ENCODE data around the gene PLEK2. TPM values are rescaled to one million over a fixed set of nuclear protein-coding genes. Genes with fewer than 3 reads are reported as not detected.

The PLEK2 gene
- polyA plus RNA-seq, 4 donors: 33.9 to 88.3 (median 67.1) TPM

- no peaks in the 10 kb centered on the region for H3K36me3 ChIP-seq (ENCODE audit: control insufficient read depth in 3 of 3, insufficient read depth in 2 of 3, low read depth in 1 of 3, low read length in 3 of 3)
- H3K4me3 ChIP-seq (ENCODE audit: low read depth in 1 of 3, low read length in 3 of 3): no peak overlapping the region
- WGBS, 3 donors: 75 to 88% (median 81%) methylated on average over 4 of the region's 4 CpGs
- H3K27ac ChIP-seq (ENCODE audit: low read depth in 1 of 3, low read length in 2 of 3): no peak overlapping the region
- H3K4me1 ChIP-seq (ENCODE audit: control insufficient read depth in 3 of 3, insufficient read depth in 2 of 3, low read depth in 1 of 3, low read length in 2 of 3): peaks cover 0 to 28% (median 1%) of the 10 kb centered on the region in 3 donors
- DNase-seq: no peak
- peaks cover 0 to 4% (median 0%) of the 10 kb centered on the region in 3 donors for H3K27me3 ChIP-seq (ENCODE audit: control insufficient read depth in 3 of 3, insufficient read depth in 3 of 3, low read length in 3 of 3)
- H3K9me3 ChIP-seq (ENCODE audit: control insufficient read depth in 2 of 2, insufficient read depth in 1 of 2, low read depth in 1 of 2, low read length in 1 of 2): no peaks in the 10 kb centered on the region
- FAIRE-seq: no peak
These were observed 13.6 kb upstream of the PLEK2 start for GRCh38 chr14:67425608-67426007.

DNA sequence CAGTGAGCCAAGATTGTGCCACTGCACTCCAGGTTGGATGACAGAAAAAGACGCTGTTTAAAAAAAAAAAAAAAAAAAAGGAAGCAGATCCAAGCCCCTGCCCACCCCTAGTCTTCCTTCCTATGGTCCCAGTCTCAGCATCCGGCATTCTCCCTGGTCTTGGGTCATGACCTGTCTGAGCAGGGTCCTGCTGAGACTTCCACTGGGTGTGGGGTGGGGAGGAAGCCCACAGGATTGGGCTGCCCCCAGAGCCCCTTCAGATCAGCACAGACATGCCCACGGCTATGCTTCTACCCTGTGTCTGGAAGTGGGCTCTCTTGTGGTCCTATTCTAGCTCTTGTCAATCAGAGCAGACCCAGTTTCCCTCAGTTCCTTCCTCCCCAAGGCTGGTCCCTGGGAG, 12.6 kb upstream of the PLEK2 start:
- WGBS, 3 donors: 64 to 81% (median 71%) methylated on average over 3 of the region's 3 CpGs
- no peaks in the 10 kb centered on the region for H3K9me3 ChIP-seq (ENCODE audit: control insufficient read depth in 2 of 2, insufficient read depth in 1 of 2, low read depth in 1 of 2, low read length in 1 of 2)
- H3K27ac ChIP-seq (ENCODE audit: low read depth in 1 of 3, low read length in 2 of 3): no peak overlapping the region
- H3K36me3 ChIP-seq (ENCODE audit: control insufficient read depth in 3 of 3, insufficient read depth in 2 of 3, low read depth in 1 of 3, low read length in 3 of 3): no peaks in the 10 kb centered on the region
- DNase-seq (no peak), FAIRE-seq (no peak)
- H3K4me1 ChIP-seq (ENCODE audit: control insufficient read depth in 3 of 3, insufficient read depth in 2 of 3, low read depth in 1 of 3, low read length in 2 of 3): peaks cover 0 to 27% (median 0%) of the 10 kb centered on the region in 3 donors
- H3K27me3 ChIP-seq (ENCODE audit: control insufficient read depth in 3 of 3, insufficient read depth in 3 of 3, low read length in 3 of 3): peaks cover 0 to 4% (median 0%) of the 10 kb centered on the region in 3 donors
- H3K4me3 ChIP-seq (ENCODE audit: low read depth in 1 of 3, low read length in 3 of 3): no peak overlapping the region

DNA sequence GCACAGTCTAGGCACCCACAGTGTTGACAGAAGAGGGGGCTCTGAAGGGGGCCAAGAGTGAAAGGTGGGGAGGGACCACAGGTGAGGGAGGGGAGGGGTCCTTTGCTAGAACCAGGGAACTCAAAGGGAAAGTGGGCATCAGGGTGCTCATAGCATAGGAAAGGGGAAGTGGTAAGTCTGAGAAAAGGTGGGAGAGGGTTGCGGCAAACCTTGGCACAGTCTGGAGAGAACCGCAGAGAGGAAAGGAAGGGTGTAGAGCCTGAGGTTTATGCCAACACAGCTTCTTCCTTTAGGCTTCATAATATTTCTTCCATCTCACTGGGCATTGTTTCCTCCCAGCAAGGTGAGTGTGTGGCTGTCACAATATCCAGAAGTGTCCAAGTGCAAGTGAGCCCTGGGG, 11.5 kb upstream of the PLEK2 start:
- no peak for DNase-seq

DNA sequence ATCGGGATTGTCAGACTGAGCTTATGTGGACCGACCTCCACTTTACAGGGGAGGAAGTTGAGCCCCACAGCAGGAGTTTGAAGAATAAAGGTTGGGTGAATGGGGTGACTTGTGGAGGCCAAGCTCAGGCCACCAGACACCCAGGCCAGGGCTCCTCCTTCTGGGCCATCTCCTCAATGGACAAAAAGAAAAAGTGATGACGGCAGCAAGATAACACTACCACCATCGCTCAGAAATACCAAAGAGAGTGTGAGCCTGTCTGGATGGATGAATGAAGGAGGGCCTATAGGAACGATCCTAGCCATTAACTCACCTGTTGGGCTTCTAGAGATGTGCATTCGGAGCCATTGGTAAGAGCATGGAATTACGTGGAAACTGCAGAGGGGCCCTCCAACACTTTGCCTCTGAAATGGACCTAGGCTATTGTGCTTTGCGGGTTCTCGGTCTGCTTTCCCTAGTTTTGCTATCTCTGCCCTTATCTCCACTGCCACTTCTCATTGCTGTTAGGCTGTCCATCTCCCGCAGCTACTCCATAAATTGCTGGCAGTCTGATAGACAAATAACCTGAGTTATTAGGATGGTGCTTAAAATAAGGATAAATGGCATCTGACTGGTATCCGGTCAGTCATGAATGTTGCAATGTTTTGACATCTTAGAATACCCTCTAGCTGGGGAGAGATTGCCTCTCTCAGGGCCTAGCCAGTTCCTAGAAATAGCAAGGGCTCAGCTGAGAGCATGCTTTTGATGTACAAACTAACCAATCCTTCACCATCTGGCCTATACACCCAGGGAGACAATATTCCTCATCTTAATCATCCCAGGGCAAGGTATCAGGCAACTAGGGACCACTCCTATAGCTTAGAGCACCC, 9.6 kb upstream of the PLEK2 start:
- FAIRE-seq: no peak
- H3K9me3 ChIP-seq (ENCODE audit: control insufficient read depth in 2 of 2, insufficient read depth in 1 of 2, low read depth in 1 of 2, low read length in 1 of 2): no peaks in the 10 kb centered on the region
- DNase-seq: no peak
- no peak overlapping the region for H3K4me3 ChIP-seq (ENCODE audit: low read depth in 1 of 3, low read length in 3 of 3)
- 92 to 93% (median 93%) methylated on average over 11 of the region's 11 CpGs for WGBS, 3 donors
- no peaks in the 10 kb centered on the region for H3K36me3 ChIP-seq (ENCODE audit: control insufficient read depth in 3 of 3, insufficient read depth in 2 of 3, low read depth in 1 of 3, low read length in 3 of 3)
- no peak overlapping the region for H3K27ac ChIP-seq (ENCODE audit: low read depth in 1 of 3, low read length in 2 of 3)
- peaks cover 0 to 4% (median 0%) of the 10 kb centered on the region in 3 donors for H3K27me3 ChIP-seq (ENCODE audit: control insufficient read depth in 3 of 3, insufficient read depth in 3 of 3, low read length in 3 of 3)
- peaks cover 0 to 10% (median 0%) of the 10 kb centered on the region in 3 donors for H3K4me1 ChIP-seq (ENCODE audit: control insufficient read depth in 3 of 3, insufficient read depth in 2 of 3, low read depth in 1 of 3, low read length in 2 of 3)

More for the DNA sequence above, 11.5 kb upstream of the PLEK2 start:
- no peak for FAIRE-seq
- no peaks in the 10 kb centered on the region for H3K9me3 ChIP-seq (ENCODE audit: control insufficient read depth in 2 of 2, insufficient read depth in 1 of 2, low read depth in 1 of 2, low read length in 1 of 2)
- H3K4me1 ChIP-seq (ENCODE audit: control insufficient read depth in 3 of 3, insufficient read depth in 2 of 3, low read depth in 1 of 3, low read length in 2 of 3): peaks cover 0 to 22% (median 0%) of the 10 kb centered on the region in 3 donors
- WGBS, 3 donors: 69 to 92% (median 88%) methylated on average over 2 of the region's 2 CpGs
- H3K27me3 ChIP-seq (ENCODE audit: control insufficient read depth in 3 of 3, insufficient read depth in 3 of 3, low read length in 3 of 3): peaks cover 0 to 4% (median 0%) of the 10 kb centered on the region in 3 donors
- H3K36me3 ChIP-seq (ENCODE audit: control insufficient read depth in 3 of 3, insufficient read depth in 2 of 3, low read depth in 1 of 3, low read length in 3 of 3): no peaks in the 10 kb centered on the region
- no peak overlapping the region for H3K27ac ChIP-seq (ENCODE audit: low read depth in 1 of 3, low read length in 2 of 3)
- H3K4me3 ChIP-seq (ENCODE audit: low read depth in 1 of 3, low read length in 3 of 3): no peak overlapping the region

GRCh38 chr14:67420102-67420739, 8.3 kb upstream of the PLEK2 start:
- Histone ChIP-seq H3K4me3 (ENCODE audit: low read depth in 1 of 3, low read length in 3 of 3) (no peak overlapping the region), H3K27ac (ENCODE audit: low read depth in 1 of 3, low read length in 2 of 3) (peak overlapping the region in 2 of 3 donors; percentile 28 to 30), H3K36me3 (ENCODE audit: control insufficient read depth in 3 of 3, insufficient read depth in 2 of 3, low read depth in 1 of 3, low read length in 3 of 3) (no peaks in the 10 kb centered on the region), H3K9me3 (ENCODE audit: control insufficient read depth in 2 of 2, insufficient read depth in 1 of 2, low read depth in 1 of 2, low read length in 1 of 2) (no peaks in the 10 kb centered on the region), H3K4me1 (ENCODE audit: control insufficient read depth in 3 of 3, insufficient read depth in 2 of 3, low read depth in 1 of 3, low read length in 2 of 3) (peaks cover 0 to 18% (median 0%) of the 10 kb centered on the region in 3 donors), H3K27me3 (ENCODE audit: control insufficient read depth in 3 of 3, insufficient read depth in 3 of 3, low read length in 3 of 3) (peaks cover 0 to 2% (median 0%) of the 10 kb centered on the region in 3 donors)
- DNase-seq: peak in 1 of 2 donors; percentile 62
- no peak for FAIRE-seq
- 57 to 67% (median 63%) methylated on average over 12 of the region's 12 CpGs for WGBS, 3 donors

- H3K27ac ChIP-seq (ENCODE audit: low read depth in 1 of 3, low read length in 2 of 3): peak overlapping the region in 2 of 3 donors; percentile 52 to 65
These were observed 6.6 kb upstream of the PLEK2 start for GRCh38 chr14:67418401-67419191.

DNA sequence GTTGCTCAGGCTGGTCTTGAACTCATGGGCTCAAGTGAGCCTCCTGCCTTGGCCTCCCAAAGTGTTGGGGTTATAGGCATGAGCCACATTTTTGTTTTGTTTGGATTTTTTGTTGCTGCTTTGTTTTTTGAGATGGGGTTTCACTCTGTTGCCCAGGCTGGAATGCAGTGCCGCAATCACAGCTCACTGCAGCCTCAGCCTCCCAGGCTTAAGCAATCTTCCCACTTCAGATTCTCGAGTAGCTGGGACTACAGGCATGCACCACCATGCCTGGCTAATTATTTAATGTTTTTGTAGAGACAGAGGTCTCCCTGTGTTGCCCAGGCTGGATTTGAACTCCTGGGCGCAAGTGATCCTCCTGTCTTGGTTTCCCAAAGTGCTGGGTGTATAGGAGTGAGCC, 5.7 kb upstream of the PLEK2 start:
- FAIRE-seq (no peak), DNase-seq (no peak)
- H3K4me3 ChIP-seq (ENCODE audit: low read depth in 1 of 3, low read length in 3 of 3): no peak overlapping the region
- peaks cover 0 to 18% (median 0%) of the 10 kb centered on the region in 3 donors for H3K4me1 ChIP-seq (ENCODE audit: control insufficient read depth in 3 of 3, insufficient read depth in 2 of 3, low read depth in 1 of 3, low read length in 2 of 3)
- H3K36me3 ChIP-seq (ENCODE audit: control insufficient read depth in 3 of 3, insufficient read depth in 2 of 3, low read depth in 1 of 3, low read length in 3 of 3): no peaks in the 10 kb centered on the region
- H3K9me3 ChIP-seq (ENCODE audit: control insufficient read depth in 2 of 2, insufficient read depth in 1 of 2, low read depth in 1 of 2, low read length in 1 of 2): no peaks in the 10 kb centered on the region
- peaks cover 0 to 2% (median 0%) of the 10 kb centered on the region in 3 donors for H3K27me3 ChIP-seq (ENCODE audit: control insufficient read depth in 3 of 3, insufficient read depth in 3 of 3, low read length in 3 of 3)
- WGBS, 3 donors: 80 to 84% (median 82%) methylated on average over 3 of the region's 3 CpGs
- H3K27ac ChIP-seq (ENCODE audit: low read depth in 1 of 3, low read length in 2 of 3): no peak overlapping the region

More at GRCh38 chr14:67418401-67419191, 6.6 kb upstream of the PLEK2 start:
- Histone ChIP-seq H3K27me3 (ENCODE audit: control insufficient read depth in 3 of 3, insufficient read depth in 3 of 3, low read length in 3 of 3) (peaks cover 0 to 2% (median 0%) of the 10 kb centered on the region in 3 donors), H3K36me3 (ENCODE audit: control insufficient read depth in 3 of 3, insufficient read depth in 2 of 3, low read depth in 1 of 3, low read length in 3 of 3) (no peaks in the 10 kb centered on the region), H3K4me1 (ENCODE audit: control insufficient read depth in 3 of 3, insufficient read depth in 2 of 3, low read depth in 1 of 3, low read length in 2 of 3) (peaks cover 0 to 18% (median 0%) of the 10 kb centered on the region in 3 donors), H3K9me3 (ENCODE audit: control insufficient read depth in 2 of 2, insufficient read depth in 1 of 2, low read depth in 1 of 2, low read length in 1 of 2) (no peaks in the 10 kb centered on the region), H3K4me3 (ENCODE audit: low read depth in 1 of 3, low read length in 3 of 3) (no peak overlapping the region)
- no peak for FAIRE-seq
- peak; percentile 80 to 90 for DNase-seq
- WGBS, 3 donors: 55 to 74% (median 66%) methylated on average over 10 to 11 of the region's 11 CpGs

- H3K9me3 ChIP-seq (ENCODE audit: control insufficient read depth in 2 of 2, insufficient read depth in 1 of 2, low read depth in 1 of 2, low read length in 1 of 2): no peaks in the 10 kb centered on the region
- FAIRE-seq: no peak
- DNase-seq: no peak
- WGBS, 3 donors: 89 to 95% (median 92%) methylated on average over 2 of the region's 2 CpGs
- H3K27ac ChIP-seq (ENCODE audit: low read depth in 1 of 3, low read length in 2 of 3): no peak overlapping the region
- H3K4me3 ChIP-seq (ENCODE audit: low read depth in 1 of 3, low read length in 3 of 3): no peak overlapping the region
- H3K4me1 ChIP-seq (ENCODE audit: control insufficient read depth in 3 of 3, insufficient read depth in 2 of 3, low read depth in 1 of 3, low read length in 2 of 3): peaks cover 0 to 18% (median 0%) of the 10 kb centered on the region in 3 donors
- H3K27me3 ChIP-seq (ENCODE audit: control insufficient read depth in 3 of 3, insufficient read depth in 3 of 3, low read length in 3 of 3): peaks cover 0 to 3% (median 2%) of the 10 kb centered on the region in 3 donors
- no peaks in the 10 kb centered on the region for H3K36me3 ChIP-seq (ENCODE audit: control insufficient read depth in 3 of 3, insufficient read depth in 2 of 3, low read depth in 1 of 3, low read length in 3 of 3)
These were observed 4.8 kb upstream of the PLEK2 start for GRCh38 chr14:67416810-67417209.

All from small intestine (tissue), 7 donors.